Transverse colon (tissue), 4 donors: ENCODE results near the gene NPAS3. TPM values are rescaled to one million over a fixed set of nuclear protein-coding genes. Genes with fewer than 3 reads are reported as not detected.

Source experiments
- DNase-seq: peaks from one replicate; pipeline ENCODE4 v3.0.0-alpha.2; 2019
- H3K27ac ChIP-seq, 4 donors: fragments of 200-600 bp; sonication (generic); 2 replicates each; pipeline ENCODE4 v1.5.1; 2016 to 2018; ENCODE audit warnings: inconsistent platforms in 4 of 4
- H3K27me3 ChIP-seq: fragments of 200-600 bp; sonication (generic); 2 replicates; pipeline ENCODE4 v1.5.1; 2017; ENCODE audit warnings: inconsistent platforms
- H3K36me3 ChIP-seq, 4 donors: fragments of 200-600 bp; sonication (generic); 2 replicates each; pipeline ENCODE4 v1.5.1; 2017 to 2019; ENCODE audit warnings: inconsistent platforms in 4 of 4
- H3K4me1 ChIP-seq, 4 donors: fragments of 200-600 bp; sonication (generic); 2 replicates each; pipeline ENCODE4 v1.5.1; 2017 to 2020; ENCODE audit warnings: inconsistent platforms in 4 of 4
- H3K4me3 ChIP-seq, 4 donors: fragments of 200-600 bp; sonication (generic); 1 replicate in 1 of 4; 2 replicates in 3 of 4; pipeline versions ENCODE4 v1.5.1 to v1.6.1; 2017 to 2019; ENCODE audit warnings: inconsistent platforms in 4 of 4
- H3K9me3 ChIP-seq, 2 donors: fragments of 200-600 bp; sonication (generic); 2 replicates each; pipeline ENCODE4 v1.5.1; 2017 to 2019; ENCODE audit warnings: inconsistent platforms in 2 of 2
- CTCF ChIP-seq, 5 experiments: fragments of 200-600 bp in 3 of 5; fragments of 450-650 bp in 2 of 5; sonication (generic) in 3 of 5; IDR thresholded peaks; 1 replicate in 2 of 5; 2 replicates in 3 of 5; pipeline ENCODE4 v1.5.1; 2016 to 2017; ENCODE audit warnings: antibody characterized with exemption in 5 of 5, inconsistent platforms in 3 of 5, mild to moderate bottlenecking in 2 of 5, moderate library complexity in 1 of 5
- EP300 ChIP-seq: sonication (generic); formaldehyde crosslinking; IDR thresholded peaks from one replicate; pipeline ENCODE4 v1.6.1; 2017; ENCODE audit warnings: antibody characterized with exemption, low read depth
- POLR2A ChIP-seq: fragments of 450-650 bp; IDR thresholded peaks from one replicate; pipeline ENCODE4 v1.6.1; 2016; ENCODE audit warnings: antibody characterized with exemption, mild to moderate bottlenecking, moderate library complexity
- POLR2AphosphoS5 ChIP-seq, 3 donors: sonication (generic); formaldehyde crosslinking; IDR thresholded peaks; one replicate each; pipeline ENCODE4 v1.6.1; 2016; ENCODE audit warnings: antibody characterized with exemption in 3 of 3
- WGBS, 2 donors: methylation state at CpG; one replicate each; pipeline ENCODE4 v1.1.5; 2018; ENCODE audit warnings: low coverage in 1 of 2; 5-methylcytosine and 5-hydroxymethylcytosine counted together
- in situ Hi-C, 4 donors: fragments of 200-750 bp; cut with MboI; loops; one replicate each; pipeline versions ENCODE4 v1.15.0 to v1.15.1; 2017; ENCODE audit warnings: low sequenced_read_pairs in 3 of 4, low pct_ligation_motif_present in 1 of 4, low pct_unique_long_range_greater_than_20kb in 1 of 4
- intact Hi-C: fragments of 100-400 bp; cut with DNase I; formaldehyde crosslinking; loops from one replicate; pipeline ENCODE4 v1.15.1; 2023; ENCODE audit warnings: low total_unique reads
- total RNA-seq, 4 donors: library from RNA; depleted of rRNA; stranded (reverse); fragments of >200 nt; gene quantifications; one replicate each; pipeline ENCODE4 v1.1.0, GENCODE V29; 2016

Gene NPAS3
- total RNA-seq, 4 donors from 2014 or later, result 0.96 to 6.4 (median 1.8) TPM

- no peak for DNase-seq
- H3K4me1 ChIP-seq, result peaks cover 0 to 6% (median 0%) of the 10 kb centered on the region in 4 donors
- in situ Hi-C loops, result loop anchor here in 1 of 4 donors (25.0 kb wide), 1 partner anchor 310 kb away; no protein-coding TSS in a partner anchor
- H3K9me3 ChIP-seq, result no peaks in the 10 kb centered on the region
- H3K27me3 ChIP-seq, result no peaks in the 10 kb centered on the region
- TF ChIP-seq POLR2AphosphoS5 (IDR thresholded peaks at IDR 0.05), result no peak
- TF ChIP-seq POLR2A, result no peak
- TF ChIP-seq CTCF (IDR thresholded peaks at IDR 0.05), result no peak
- no peak for TF ChIP-seq EP300
- WGBS, 2 donors, result 68 to 82% methylated on average over 3 of the region's 3 CpGs
- no peak overlapping the region for H3K27ac ChIP-seq
- no peaks in the 10 kb centered on the region for H3K36me3 ChIP-seq
- no peak overlapping the region for H3K4me3 ChIP-seq
- intact Hi-C loops, result no loop called here
These were observed 539.1 kb downstream of the NPAS3 start for GRCh38 chr14:33477797-33478196.

GRCh38 chr14:33480071-33480886, 541.6 kb downstream of the NPAS3 start:
- in situ Hi-C loops, result loop anchor here in 1 of 4 donors (25.0 kb wide), 1 partner anchor 307 kb away; no protein-coding TSS in a partner anchor
- no peak overlapping the region for H3K4me3 ChIP-seq
- 76 to 81% methylated on average over 6 to 9 of the region's 9 CpGs for WGBS, 2 donors

GRCh38 chr14:33480887-33481184, 542.2 kb downstream of the NPAS3 start:
- in situ Hi-C loops, result loop anchor here in 1 of 4 donors (25.0 kb wide), 1 partner anchor 306 kb away; no protein-coding TSS in a partner anchor

More at GRCh38 chr14:33480071-33480886, 541.6 kb downstream of the NPAS3 start:
- Histone ChIP-seq H3K36me3 (no peaks in the 10 kb centered on the region), H3K9me3 (no peaks in the 10 kb centered on the region), H3K27ac (no peak overlapping the region), H3K4me1 (peaks cover 0 to 2% (median 0%) of the 10 kb centered on the region in 4 donors), H3K27me3 (no peaks in the 10 kb centered on the region)
- no peak for DNase-seq
- TF ChIP-seq CTCF (IDR thresholded peaks at IDR 0.05) (no peak), EP300 (no peak), POLR2AphosphoS5 (IDR thresholded peaks at IDR 0.05) (no peak), POLR2A (no peak)
- intact Hi-C loops, result no loop called here

More at GRCh38 chr14:33480887-33481184, 542.2 kb downstream of the NPAS3 start:
- Histone ChIP-seq H3K27me3 (no peaks in the 10 kb centered on the region), H3K4me3 (no peak overlapping the region), H3K4me1 (no peaks in the 10 kb centered on the region), H3K27ac (no peak overlapping the region), H3K9me3 (no peaks in the 10 kb centered on the region), H3K36me3 (no peaks in the 10 kb centered on the region)
- WGBS, 2 donors, result 72 to 81% methylated on average over 3 of the region's 3 CpGs
- TF ChIP-seq POLR2A (no peak), POLR2AphosphoS5 (IDR thresholded peaks at IDR 0.05) (no peak), CTCF (IDR thresholded peaks at IDR 0.05) (no peak), EP300 (no peak)
- intact Hi-C loops, result no loop called here
- DNase-seq, result no peak
